Ishikawa (cell line): ENCODE results near the gene DYNLT5.

Experiments
- CREB1 ChIP-seq: IDR thresholded peaks from 2 replicates; pipeline ENCODE4 v1.6.1; 2012; ENCODE audit warnings: low read depth
- EGR1 ChIP-seq: IDR thresholded peaks from 2 replicates; pipeline ENCODE4 v1.6.1; 2012
- EP300 ChIP-seq: IDR thresholded peaks from 2 replicates; pipeline ENCODE4 v1.6.1; 2012; ENCODE audit warnings: borderline replicate concordance
- FOXM1 ChIP-seq: IDR thresholded peaks from 2 replicates; pipeline ENCODE4 v1.6.1; 2012; ENCODE audit warnings: low read depth, borderline replicate concordance
- NFIC ChIP-seq: IDR thresholded peaks from 2 replicates; pipeline ENCODE4 v1.6.1; 2012
- RAD21 ChIP-seq: IDR thresholded peaks from 2 replicates; pipeline ENCODE4 v1.6.1; 2012; ENCODE audit warnings: low read depth
- REST ChIP-seq: IDR thresholded peaks from 2 replicates; pipeline ENCODE4 v1.6.1; 2012; ENCODE audit warnings: low read depth, mild to moderate bottlenecking
- TAF1 ChIP-seq: IDR thresholded peaks from 2 replicates; pipeline ENCODE4 v1.6.1; 2012; ENCODE audit warnings: low read depth, mild to moderate bottlenecking
- YY1 ChIP-seq: IDR thresholded peaks from 2 replicates; pipeline ENCODE4 v1.6.1; 2012; ENCODE audit warnings: low read depth
- TF ChIP-seq, protein P1 (sequence below): IDR thresholded peaks from 2 replicates; pipeline ENCODE4 v1.6.1; 2012

- TF ChIP-seq YY1 (no peak), REST (no peak), FOXM1 (no peak), TAF1 (no peak), RAD21 (no peak), EGR1 (no peak), CREB1 (no peak), NFIC (no peak), EP300 (no peak)
- TF ChIP-seq, protein P1, sequence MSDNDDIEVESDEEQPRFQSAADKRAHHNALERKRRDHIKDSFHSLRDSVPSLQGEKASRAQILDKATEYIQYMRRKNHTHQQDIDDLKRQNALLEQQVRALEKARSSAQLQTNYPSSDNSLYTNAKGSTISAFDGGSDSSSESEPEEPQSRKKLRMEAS, result no peak
These were observed 18.0 kb downstream of the DYNLT5 start for GRCh38 chr1:66770240-66770639.
